Adrenal gland (tissue), 12 donors: ENCODE data around the gene ARSJ. TPM values are rescaled to one million over a fixed set of nuclear protein-coding genes. Genes with fewer than 3 reads are reported as not detected.
"Not testable (repeated sequence)": the region's sequence is repeated elsewhere in the genome, so short reads cannot be mapped to it uniquely, and the experiment has no call there.

ENCODE experiments used
- DNase-seq, 7 donors: peaks; one replicate each; pipeline ENCODE4 v3.0.0-alpha.2; 2019 to 2020
- H3K27ac ChIP-seq, 5 donors: fragments of 200-600 bp; sonication (generic) in 4 of 5; 1 replicate in 3 of 5; 2 replicates in 2 of 5; pipeline versions ENCODE4 v1.5.1 to v1.8.0; 2016 to 2020; ENCODE audit warnings: mild to moderate bottlenecking in 1 of 5
- H3K27me3 ChIP-seq: fragments of 200-600 bp; 2 replicates; pipeline ENCODE4 v1.8.0; 2021
- H3K36me3 ChIP-seq, 2 donors: fragments of 200-600 bp; replicated peaks in 1 of 2; 1 replicate in 1 of 2; 2 replicates in 1 of 2; pipeline versions ENCODE4 v1.5.1 to v1.8.0; 2018 to 2022
- H3K4me1 ChIP-seq, 2 donors: fragments of 200-600 bp; replicated peaks in 1 of 2; 1 replicate in 1 of 2; 2 replicates in 1 of 2; pipeline versions ENCODE4 v1.5.1 to v1.8.0; 2018 to 2021
- H3K4me3 ChIP-seq, 4 donors: fragments of 200-600 bp; sonication (generic) in 3 of 4; one replicate each; pipeline ENCODE4 v1.5.1; 2016 to 2018
- H3K9me3 ChIP-seq, 3 donors: fragments of 200-600 bp; sonication (generic) in 1 of 3; replicated peaks in 1 of 3; 1 replicate in 2 of 3; 2 replicates in 1 of 3; pipeline versions ENCODE4 v1.5.1 to v1.8.0; 2016 to 2021
- CTCF ChIP-seq, 6 experiments: fragments of 450-650 bp in 4 of 6; fragments of 200-600 bp in 2 of 6; sonication (generic) in 1 of 6; IDR thresholded peaks; 1 replicate in 5 of 6; 2 replicates in 1 of 6; pipeline versions ENCODE4 v1.5.1 to v1.8.0; 2016 to 2021; ENCODE audit warnings: antibody characterized with exemption in 6 of 6, mild to moderate bottlenecking in 2 of 6, moderate library complexity in 1 of 6
- POLR2A ChIP-seq, 2 donors: fragments of 450-650 bp; IDR thresholded peaks; one replicate each; pipeline ENCODE4 v1.6.1; 2017; ENCODE audit warnings: antibody characterized with exemption in 2 of 2, mild to moderate bottlenecking in 2 of 2, moderate library complexity in 1 of 2
- WGBS, 4 donors: extraction: QIAGEN DNeasy Blood & Tissue Kit in 2 of 4; methylation state at CpG; one replicate each; pipeline versions ENCODE4 v1.1.5 to v1.1.7; 2013 to 2017; 5-methylcytosine and 5-hydroxymethylcytosine counted together
- intact Hi-C, 2 donors: fragments of 100-400 bp; cut with DNase I; formaldehyde crosslinking; loops; one replicate each; pipeline versions ENCODE4 v1.14.1 to v1.15.0; 2022 to 2023
- polyA plus RNA-seq, 3 donors: library from polyadenylated mRNA; stranded (reverse); fragments of 200-250 nt in 2 of 3; fragments of 350-450 nt in 1 of 3; fragmentation: Illumina TruSeq in 1 of 3; extraction: RNeasy Lipid Tissue Mini Kit (QIAGEN cat#74804) in 1 of 3; gene quantifications; one replicate each; pipeline ENCODE4 v1.2.3, GENCODE V29; 2013 to 2014
- total RNA-seq, 9 donors: library from RNA; depleted of rRNA in 4 of 9; stranded (reverse); fragments of >200 nt in 4 of 9; fragments of 120-200 nt in 1 of 9; fragmentation: NEBNext Ultra II Directional in 1 of 9; extraction: Animal tissue kit (Norgen Biotek cat#: 25700) in 1 of 9; gene quantifications; one replicate each; pipeline versions ENCODE4 v1.1.0 to v1.2.4, GENCODE V29; 2013 to 2023
- donor health status: healthy with polysubstance abuse.
- donor health status: Bipolar disorder and iron deficiency.
- donor health status: DM: yes; HTN: yes; CAD: no.
- donor health status: DM: no; HTN: no; CAD: no.
- donor health status: DM: no; HTN: no; CAD: no.
- donor health status: DM: yes; HTN: yes; CAD: no.

ARSJ gene
- total and polyA plus RNA-seq, 12 donors: 0.48 to 6.1 (median 3.0) TPM

- TF ChIP-seq POLR2A (IDR thresholded peaks at IDR 0.05) (no peak), CTCF (IDR thresholded peaks at IDR 0.05) (no peak)
- intact Hi-C loops: no loop called here
- Histone ChIP-seq H3K4me1 (no peaks in the 10 kb centered on the region), H3K9me3 (peaks cover 0 to 5% (median 0%) of the 10 kb centered on the region in 3 donors), H3K27ac (no peak overlapping the region), H3K36me3 (no peaks in the 10 kb centered on the region), H3K27me3 (no peaks in the 10 kb centered on the region), H3K4me3 (no peak overlapping the region)
- 90 to 93% (median 91%) methylated on average over 4 of the region's 4 CpGs for WGBS, 4 donors
- no peak for DNase-seq
These were observed 37.9 kb upstream of the ARSJ start for GRCh38 chr4:114017120-114017917.

GRCh38 chr4:114015444-114015899 lies 36.0 kb upstream of the ARSJ start:
- no peaks in the 10 kb centered on the region for H3K4me1 ChIP-seq
- peaks cover 0 to 5% (median 0%) of the 10 kb centered on the region in 3 donors for H3K9me3 ChIP-seq
- no peak overlapping the region for H3K4me3 ChIP-seq
- no peaks in the 10 kb centered on the region for H3K36me3 ChIP-seq
- intact Hi-C loops: no loop called here
- TF ChIP-seq CTCF (IDR thresholded peaks at IDR 0.05) (no peak), POLR2A (IDR thresholded peaks at IDR 0.05) (no peak)
- 5 to 22% (median 17%) methylated on average over 1 of the region's 1 CpG for WGBS, 4 donors
- no peak overlapping the region for H3K27ac ChIP-seq
- no peaks in the 10 kb centered on the region for H3K27me3 ChIP-seq
- peak in 3 of 7 donors; percentile 26 to 54 (median 28) for DNase-seq

DNA sequence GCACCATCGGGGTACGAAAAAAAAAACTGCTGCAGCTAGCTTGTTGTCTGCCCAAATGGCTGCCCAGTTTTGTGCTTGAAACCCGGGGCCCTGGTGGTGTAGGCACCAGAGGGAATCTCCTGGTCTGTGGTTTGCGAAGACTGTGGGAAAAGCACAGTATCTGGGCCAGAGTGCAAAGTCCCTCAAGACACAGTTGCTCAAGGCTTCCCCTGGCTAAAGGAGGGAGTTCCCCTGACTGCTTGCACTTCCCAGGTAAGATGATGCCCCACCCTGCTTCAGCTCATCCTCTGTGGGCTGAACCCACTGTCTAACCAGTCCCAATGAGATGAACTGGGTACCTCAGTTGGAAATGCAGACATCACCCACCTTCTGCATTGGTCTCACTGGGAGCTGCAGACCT lies 33.8 kb upstream of the ARSJ start:
- H3K27me3 ChIP-seq, intact Hi-C loops, H3K4me3 ChIP-seq, H3K27ac ChIP-seq, H3K36me3 ChIP-seq, H3K4me1 ChIP-seq, H3K9me3 ChIP-seq, DNase-seq: not testable (repeated sequence)
- 71 to 90% (median 84%) methylated on average over 2 to 4 of the region's 4 CpGs for WGBS, 4 donors

GRCh38 chr4:114012749-114013148 lies 33.3 kb upstream of the ARSJ start:
- intact Hi-C loops: no loop called here
- Histone ChIP-seq H3K9me3 (peaks cover 0 to 5% (median 0%) of the 10 kb centered on the region in 3 donors), H3K4me1 (no peaks in the 10 kb centered on the region), H3K27me3 (no peaks in the 10 kb centered on the region), H3K4me3 (no peak overlapping the region), H3K27ac (no peak overlapping the region), H3K36me3 (no peaks in the 10 kb centered on the region)
- TF ChIP-seq POLR2A (IDR thresholded peaks at IDR 0.05) (no peak), CTCF (IDR thresholded peaks at IDR 0.05) (no peak)
- 75 to 88% (median 86%) methylated on average over 3 to 8 of the region's 8 CpGs for WGBS, 4 donors
- DNase-seq: no peak
